SK-N-SH treated with all-trans-retinoic acid at 6 μM for 48 hours (cell line): ENCODE results near the gene PER2.

ENCODE experiments used
- ARNTL ChIP-seq: fragments of 450-650 bp; formaldehyde crosslinking; IDR thresholded peaks from 2 replicates; pipeline ENCODE4 v1.5.0; 2020; ENCODE audit warnings: low read depth, mild to moderate bottlenecking, moderate library complexity, borderline replicate concordance
- GLIS3 ChIP-seq: fragments of 250-450 bp; sonication (Bioruptor Pico); IDR thresholded peaks from 2 replicates; pipeline ENCODE4 v1.5.0; 2020; ENCODE audit warnings: mild to moderate bottlenecking, moderate library complexity

DNA sequence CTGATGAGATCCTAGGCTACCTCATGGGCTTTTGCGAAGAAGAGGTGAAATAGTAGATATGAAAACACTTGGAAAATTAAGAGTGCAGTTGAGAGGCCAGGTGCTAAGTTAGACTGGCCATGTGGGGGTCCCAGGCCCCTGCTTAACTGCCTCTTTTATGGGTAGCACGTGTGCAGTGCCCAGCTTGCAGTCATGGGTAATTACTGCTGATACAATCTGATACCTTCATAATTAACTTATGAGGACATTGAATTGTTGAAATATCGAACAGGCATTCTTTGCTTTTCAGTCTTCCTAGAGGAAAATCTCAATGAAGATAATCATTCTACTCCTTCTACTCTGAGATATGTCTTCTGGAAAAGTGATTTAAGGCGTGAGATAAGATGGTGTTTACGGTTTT lies 43.5 kb upstream of the PER2 start:
- TF ChIP-seq GLIS3 (CRISPR knock-in tag) (no peak), ARNTL (CRISPR knock-in tag) (no peak)
